HepG2 (cell line): ENCODE results near the gene CHCHD1. TPM values are rescaled to one million over a fixed set of nuclear protein-coding genes. Genes with fewer than 3 reads are reported as not detected.

ENCODE experiments used
- AGO2 ChIP-seq: fragments of 200-400 bp; formaldehyde crosslinking; optimal IDR thresholded peaks from 2 replicates; pipeline ENCODE3; 2017; ENCODE audit warnings: mild to moderate bottlenecking, low read depth, low read length, moderate library complexity
- ARID5B ChIP-seq: IDR thresholded peaks from 2 replicates; pipeline ENCODE4 v1.4.0; 2020; ENCODE audit warnings: mild to moderate bottlenecking, missing genetic modification reagents
- FOSL1 ChIP-seq: sonication (generic); formaldehyde crosslinking; IDR thresholded peaks from 2 replicates; pipeline ENCODE4 v1.9.0; 2021; ENCODE audit warnings: missing genetic modification reagents, borderline replicate concordance
- FOXO4 ChIP-seq: sonication (generic); formaldehyde crosslinking; conservative IDR thresholded peaks from 2 replicates; pipeline ENCODE4 v1.8.1; 2023; ENCODE audit warnings: missing genetic modification reagents
- LCORL ChIP-seq, 2 experiments: fragments of 450-650 bp in 1 of 2; sonication (generic) in 1 of 2; formaldehyde crosslinking in 1 of 2; IDR thresholded peaks; 2 replicates each; pipeline versions ENCODE4 v1.5.0 to v1.6.1; 2017 to 2020; ENCODE audit warnings: antibody characterized with exemption in 1 of 2, missing genetic modification reagents in 1 of 2
- MXD1 ChIP-seq: sonication (generic); formaldehyde crosslinking; IDR thresholded peaks from 2 replicates; pipeline ENCODE4 v1.4.0; 2020; ENCODE audit warnings: mild to moderate bottlenecking, missing genetic modification reagents
- PBX2 ChIP-seq: IDR thresholded peaks from 2 replicates; pipeline ENCODE4 v1.6.1; 2016; ENCODE audit warnings: control low read depth
- SIN3A ChIP-seq: IDR thresholded peaks from 2 replicates; pipeline ENCODE4 v1.6.1; 2011; ENCODE audit warnings: low read depth, mild to moderate bottlenecking, control low read depth, low read length, borderline replicate concordance
- THYN1 ChIP-seq: sonication (generic); formaldehyde crosslinking; IDR thresholded peaks from 2 replicates; pipeline ENCODE4 v1.8.1; 2023; ENCODE audit warnings: low read depth, mild to moderate bottlenecking, moderate library complexity, missing genetic modification reagents, borderline replicate concordance
- UBTF ChIP-seq: sonication (generic); formaldehyde crosslinking; IDR thresholded peaks from 2 replicates; pipeline ENCODE4 v1.4.0; 2020; ENCODE audit warnings: mild to moderate bottlenecking, missing genetic modification reagents
- ZNF143 ChIP-seq: sonication (generic); formaldehyde crosslinking; IDR thresholded peaks from 2 replicates; pipeline ENCODE4 v1.4.0; 2020; ENCODE audit warnings: missing genetic modification reagents
- ZNF253 ChIP-seq: sonication (generic); formaldehyde crosslinking; IDR thresholded peaks from 2 replicates; pipeline ENCODE4 v1.8.0; 2022; ENCODE audit warnings: mild to moderate bottlenecking, missing genetic modification reagents, borderline replicate concordance
- ZNF335 ChIP-seq: sonication (generic); formaldehyde crosslinking; IDR thresholded peaks from 2 replicates; pipeline ENCODE4 v1.4.0; 2020; ENCODE audit warnings: missing genetic modification reagents
- ZNF383 ChIP-seq: sonication (generic); formaldehyde crosslinking; IDR thresholded peaks from 2 replicates; pipeline ENCODE4 v1.4.0; 2020; ENCODE audit warnings: missing genetic modification reagents, mild to moderate bottlenecking, borderline replicate concordance
- ZNF7 ChIP-seq: IDR thresholded peaks from 2 replicates; pipeline ENCODE4 v1.6.1; 2016; ENCODE audit warnings: missing biosample characterization, missing genetic modification reagents
- ZNF704 ChIP-seq: sonication (generic); formaldehyde crosslinking; IDR thresholded peaks from 2 replicates; pipeline ENCODE4 v1.8.1; 2023; ENCODE audit warnings: mild to moderate bottlenecking, inconsistent platforms, moderate library complexity, missing genetic modification reagents, borderline replicate concordance
- ZNF746 ChIP-seq: sonication (generic); formaldehyde crosslinking; IDR thresholded peaks from 2 replicates; pipeline ENCODE4 v1.8.0; 2022; ENCODE audit warnings: mild to moderate bottlenecking, missing genetic modification reagents
- ZNF773 ChIP-seq: sonication (generic); formaldehyde crosslinking; IDR thresholded peaks from 2 replicates; pipeline ENCODE4 v1.4.0; 2020; ENCODE audit warnings: missing genetic modification reagents, borderline replicate concordance
- ZSCAN25 ChIP-seq: sonication (generic); formaldehyde crosslinking; IDR thresholded peaks from 2 replicates; pipeline ENCODE4 v1.8.0; 2022; ENCODE audit warnings: mild to moderate bottlenecking, missing genetic modification reagents
- polyA plus RNA-seq, 8 experiments: library from polyadenylated mRNA; depleted of rRNA in 3 of 8; stranded (reverse) in 7 of 8; unstranded in 1 of 8; fragments of >200 nt; fragmentation: Illumina TruSeq in 4 of 8; extraction: Trizol in 4 of 8; gene quantifications; 2 replicates each; pipeline versions ENCODE4 v1.2.1 to v1.2.3, GENCODE V29; 2011 to 2016; ENCODE audit warnings: low read depth in 4 of 8, missing spikeins in 1 of 8, mixed read lengths in 1 of 8; ENCODE audit not compliant: insufficient read depth in 1 of 8
- total RNA-seq, 5 experiments: library from RNA; depleted of rRNA; stranded (reverse); fragments of >200 nt; fragmentation: Illumina TruSeq; extraction: Trizol; gene quantifications; 2 replicates each; pipeline ENCODE4 v1.2.3, GENCODE V29; 2016; ENCODE audit warnings: low read depth in 1 of 5

CHCHD1 gene
- total and polyA plus RNA-seq, 2 of the 13 experiments (the other 11 are each of a cell fraction or from before 2014, with no cell fraction given): 36.9 to 71.2 TPM

- TF ChIP-seq ZSCAN25 (CRISPR knock-in tag) (no peak), AGO2 (peak; percentile 44), ZNF143 (CRISPR knock-in tag) (peak; percentile 96), ZNF383 (no peak), ZNF746 (no peak), ZNF7 (CRISPR knock-in tag) (no peak), FOXO4 (CRISPR knock-in tag) (0 out of 2 replicates have a peak, but pooled peaks have one; percentile 20), MXD1 (CRISPR knock-in tag) (no peak), THYN1 (CRISPR knock-in tag) (no peak), SIN3A (peak; percentile 90), UBTF (CRISPR knock-in tag) (peak; percentile 70; the same call in 1 of the 2 replicates), ZNF335 (CRISPR knock-in tag) (peak; percentile 65), FOSL1 (no peak), ARID5B (CRISPR knock-in tag) (peak; percentile 11; the same call in 1 of the 2 replicates), ZNF253 (CRISPR knock-in tag) (no peak), ZNF704 (CRISPR knock-in tag) (no peak), ZNF773 (no peak), LCORL (IDR thresholded peaks at IDR 0.05) (no peak), LCORL (CRISPR knock-in tag; IDR thresholded peaks at IDR 0.05) (0 out of 2 replicates have a peak, but pooled peaks have one; percentile 32), PBX2 (CRISPR knock-in tag) (no peak)
Observed at GRCh38 chr10:73785211-73785720, 3.4 kb downstream of the CHCHD1 start, which contains the start of gene ZSWIM8 (continued).
